K562 (cell line): ENCODE measurements around the gene KCNJ15. TPM values are rescaled to one million over a fixed set of nuclear protein-coding genes. Genes with fewer than 3 reads are reported as not detected.

ENCODE experiments used
- MTF1 ChIP-seq: fragments of 250-450 bp; sonication (Bioruptor Pico); IDR thresholded peaks from 2 replicates; pipeline ENCODE4 v1.9.0; 2021; ENCODE audit warnings: moderate library complexity, mild to moderate bottlenecking, inconsistent platforms, borderline replicate concordance
- POLR2G ChIP-seq: fragments of 200-400 bp; formaldehyde crosslinking; IDR thresholded peaks from 2 replicates; pipeline ENCODE4 v1.6.1; 2017; ENCODE audit warnings: low read depth, mild to moderate bottlenecking, antibody characterized with exemption, low read length, moderate library complexity
- PRPF4 ChIP-seq: fragments of 200-400 bp; formaldehyde crosslinking; IDR thresholded peaks from one replicate; pipeline ENCODE4 v1.6.1; 2017; ENCODE audit warnings: low read length, low read depth, mild to moderate bottlenecking; ENCODE audit not compliant: insufficient read depth, poor library complexity, severe bottlenecking
- TEAD1 ChIP-seq, 2 experiments: fragments of 450-650 bp in 1 of 2; sonication (generic) in 1 of 2; formaldehyde crosslinking; IDR thresholded peaks; 2 replicates each; pipeline versions ENCODE4 v1.4.0 to v1.8.0; 2020 to 2022; ENCODE audit warnings: mild to moderate bottlenecking in 2 of 2, missing genetic modification reagents in 1 of 2
- YY1 ChIP-seq, 3 experiments: IDR thresholded peaks; 2 replicates each; pipeline ENCODE4 v1.6.1; 2011; ENCODE audit warnings: low read length in 2 of 3, mild to moderate bottlenecking in 2 of 3, moderate library complexity in 2 of 3, borderline replicate concordance in 1 of 3, control low read depth in 1 of 3, low read depth in 1 of 3; ENCODE audit not compliant: insufficient read depth in 3 of 3, insufficient replicate concordance in 2 of 3, control insufficient read depth in 1 of 3, insufficient read length in 1 of 3; ENCODE audit errors: extremely low read depth in 1 of 3
- polyA plus RNA-seq, 8 experiments: library from polyadenylated mRNA; depleted of rRNA in 4 of 8; stranded (reverse) in 5 of 8; unstranded in 3 of 8; fragments of >200 nt; fragmentation: Nextera tagmentation in 2 of 8; fragmentation: Illumina TruSeq in 1 of 8; extraction: Ambion mirVana in 2 of 8; extraction: Trizol in 1 of 8; gene quantifications; 2 replicates each; pipeline versions ENCODE4 v1.2.1 to v1.2.3, GENCODE V29; 2011 to 2014; ENCODE audit warnings: inconsistent platforms in 1 of 8, missing spikeins in 1 of 8
- total RNA-seq, 7 experiments: library from RNA; depleted of rRNA in 6 of 7; stranded (reverse); fragments of >200 nt in 6 of 7; fragmentation: Illumina TruSeq in 2 of 7; extraction: Trizol in 2 of 7; gene quantifications; 2 replicates each; pipeline versions ENCODE4 v1.2.1 to v1.2.3, GENCODE V29; 2011 to 2021; ENCODE audit warnings: low replicate concordance in 1 of 7
- TF ChIP-seq, protein P1 (sequence below), 3 experiments: IDR thresholded peaks in 2 of 3; conservative IDR thresholded peaks in 1 of 3; 2 replicates each; pipeline ENCODE4 v1.5.1; 2011 to 2012; ENCODE audit warnings: low read length in 3 of 3, mild to moderate bottlenecking in 3 of 3, control low read depth in 2 of 3, improper control_type of control experiment in 1 of 3, inconsistent platforms in 1 of 3, low read depth in 1 of 3, mixed read lengths in 1 of 3, moderate library complexity in 1 of 3; ENCODE audit not compliant: insufficient read depth in 2 of 3
- TF ChIP-seq, protein P2 (sequence below): sonication (generic); formaldehyde crosslinking; IDR thresholded peaks from 2 replicates; pipeline ENCODE4 v1.8.0; 2022; ENCODE audit warnings: missing genetic modification reagents, mild to moderate bottlenecking, moderate library complexity, borderline replicate concordance
- TF ChIP-seq, protein P3 (sequence below): sonication (generic); formaldehyde crosslinking; IDR thresholded peaks from 2 replicates; pipeline ENCODE4 v1.8.0; 2022; ENCODE audit warnings: mild to moderate bottlenecking, missing genetic modification reagents, borderline replicate concordance
- TF ChIP-seq, protein P4 (sequence below), 2 experiments: fragments of 150-350 bp in 1 of 2; IDR thresholded peaks; 2 replicates each; pipeline ENCODE4 v1.6.1; 2012 to 2016; ENCODE audit warnings: low read depth in 2 of 2, low read length in 2 of 2, mild to moderate bottlenecking in 1 of 2, moderate library complexity in 1 of 2
- TF ChIP-seq, protein P5 (sequence below): sonication (generic); formaldehyde crosslinking; IDR thresholded peaks from 2 replicates; pipeline ENCODE4 v1.8.1; 2023; ENCODE audit warnings: missing genetic modification reagents, mild to moderate bottlenecking, borderline replicate concordance

Gene KCNJ15
- total and polyA plus RNA-seq, 9 of the 15 experiments (the other 6 are each of a cell fraction or from before 2014, with no cell fraction given): 0.20 to 3.0 (median 0.72) TPM; not detected in 1

DNA sequence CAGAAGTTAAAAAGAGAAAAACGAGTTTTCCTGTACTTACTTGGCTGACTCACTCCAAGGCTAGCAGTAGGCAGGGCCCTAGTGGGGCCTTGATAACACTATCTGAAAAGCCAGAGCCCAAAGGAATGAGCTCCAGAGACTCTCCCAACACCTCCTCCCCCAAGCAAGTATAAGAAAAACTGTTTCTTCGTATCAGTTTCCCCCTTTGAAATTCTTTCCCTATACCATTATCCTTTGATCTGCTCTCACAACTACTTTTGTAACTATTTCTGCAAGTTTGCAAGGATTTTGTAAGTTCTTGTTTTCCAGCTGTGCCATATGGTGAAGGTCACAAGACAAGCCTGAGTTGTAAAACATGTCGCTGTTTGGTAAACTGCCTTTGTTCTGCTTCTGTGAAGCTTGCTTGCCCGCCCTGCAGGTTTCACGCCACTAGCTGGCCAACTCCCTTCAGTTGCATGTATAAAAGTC is 36.5 kb upstream of the KCNJ15 start (continued):
- TF ChIP-seq, protein P1, sequence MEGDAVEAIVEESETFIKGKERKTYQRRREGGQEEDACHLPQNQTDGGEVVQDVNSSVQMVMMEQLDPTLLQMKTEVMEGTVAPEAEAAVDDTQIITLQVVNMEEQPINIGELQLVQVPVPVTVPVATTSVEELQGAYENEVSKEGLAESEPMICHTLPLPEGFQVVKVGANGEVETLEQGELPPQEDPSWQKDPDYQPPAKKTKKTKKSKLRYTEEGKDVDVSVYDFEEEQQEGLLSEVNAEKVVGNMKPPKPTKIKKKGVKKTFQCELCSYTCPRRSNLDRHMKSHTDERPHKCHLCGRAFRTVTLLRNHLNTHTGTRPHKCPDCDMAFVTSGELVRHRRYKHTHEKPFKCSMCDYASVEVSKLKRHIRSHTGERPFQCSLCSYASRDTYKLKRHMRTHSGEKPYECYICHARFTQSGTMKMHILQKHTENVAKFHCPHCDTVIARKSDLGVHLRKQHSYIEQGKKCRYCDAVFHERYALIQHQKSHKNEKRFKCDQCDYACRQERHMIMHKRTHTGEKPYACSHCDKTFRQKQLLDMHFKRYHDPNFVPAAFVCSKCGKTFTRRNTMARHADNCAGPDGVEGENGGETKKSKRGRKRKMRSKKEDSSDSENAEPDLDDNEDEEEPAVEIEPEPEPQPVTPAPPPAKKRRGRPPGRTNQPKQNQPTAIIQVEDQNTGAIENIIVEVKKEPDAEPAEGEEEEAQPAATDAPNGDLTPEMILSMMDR (IDR thresholded peaks at IDR 0.05 in 2 of 3, conservative IDR thresholded peaks at IDR 0.05 in 1 of 3; ENCODE audit: insufficient read depth in 2 of 3, low read depth in 1 of 3, low read length in 3 of 3): 0 out of 6 replicates have a peak, but pooled peaks of 1 of the 3 experiments have one; percentile 5
- TF ChIP-seq MTF1 (CRISPR knock-in tag) (no peak), POLR2G (no peak), PRPF4 (no peak), TEAD1 (CRISPR knock-in tag; IDR thresholded peaks at IDR 0.05) (no peak), YY1 (IDR thresholded peaks at IDR 0.05; ENCODE audit: borderline replicate concordance in 1 of 3, control insufficient read depth in 1 of 3, extremely low read depth in 1 of 3, insufficient read depth in 3 of 3, insufficient read length in 1 of 3, insufficient replicate concordance in 2 of 3, low read depth in 1 of 3, low read length in 2 of 3) (no peak)
- TF ChIP-seq, protein P2, sequence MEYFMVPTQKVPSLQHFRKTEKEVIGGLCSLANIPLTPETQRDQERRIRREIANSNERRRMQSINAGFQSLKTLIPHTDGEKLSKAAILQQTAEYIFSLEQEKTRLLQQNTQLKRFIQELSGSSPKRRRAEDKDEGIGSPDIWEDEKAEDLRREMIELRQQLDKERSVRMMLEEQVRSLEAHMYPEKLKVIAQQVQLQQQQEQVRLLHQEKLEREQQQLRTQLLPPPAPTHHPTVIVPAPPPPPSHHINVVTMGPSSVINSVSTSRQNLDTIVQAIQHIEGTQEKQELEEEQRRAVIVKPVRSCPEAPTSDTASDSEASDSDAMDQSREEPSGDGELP (CRISPR knock-in tag): no peak
- TF ChIP-seq, protein P3, sequence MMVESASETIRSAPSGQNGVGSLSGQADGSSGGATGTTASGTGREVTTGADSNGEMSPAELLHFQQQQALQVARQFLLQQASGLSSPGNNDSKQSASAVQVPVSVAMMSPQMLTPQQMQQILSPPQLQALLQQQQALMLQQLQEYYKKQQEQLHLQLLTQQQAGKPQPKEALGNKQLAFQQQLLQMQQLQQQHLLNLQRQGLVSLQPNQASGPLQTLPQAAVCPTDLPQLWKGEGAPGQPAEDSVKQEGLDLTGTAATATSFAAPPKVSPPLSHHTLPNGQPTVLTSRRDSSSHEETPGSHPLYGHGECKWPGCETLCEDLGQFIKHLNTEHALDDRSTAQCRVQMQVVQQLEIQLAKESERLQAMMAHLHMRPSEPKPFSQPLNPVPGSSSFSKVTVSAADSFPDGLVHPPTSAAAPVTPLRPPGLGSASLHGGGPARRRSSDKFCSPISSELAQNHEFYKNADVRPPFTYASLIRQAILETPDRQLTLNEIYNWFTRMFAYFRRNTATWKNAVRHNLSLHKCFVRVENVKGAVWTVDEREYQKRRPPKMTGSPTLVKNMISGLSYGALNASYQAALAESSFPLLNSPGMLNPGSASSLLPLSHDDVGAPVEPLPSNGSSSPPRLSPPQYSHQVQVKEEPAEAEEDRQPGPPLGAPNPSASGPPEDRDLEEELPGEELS: no peak
- TF ChIP-seq, protein P4, sequence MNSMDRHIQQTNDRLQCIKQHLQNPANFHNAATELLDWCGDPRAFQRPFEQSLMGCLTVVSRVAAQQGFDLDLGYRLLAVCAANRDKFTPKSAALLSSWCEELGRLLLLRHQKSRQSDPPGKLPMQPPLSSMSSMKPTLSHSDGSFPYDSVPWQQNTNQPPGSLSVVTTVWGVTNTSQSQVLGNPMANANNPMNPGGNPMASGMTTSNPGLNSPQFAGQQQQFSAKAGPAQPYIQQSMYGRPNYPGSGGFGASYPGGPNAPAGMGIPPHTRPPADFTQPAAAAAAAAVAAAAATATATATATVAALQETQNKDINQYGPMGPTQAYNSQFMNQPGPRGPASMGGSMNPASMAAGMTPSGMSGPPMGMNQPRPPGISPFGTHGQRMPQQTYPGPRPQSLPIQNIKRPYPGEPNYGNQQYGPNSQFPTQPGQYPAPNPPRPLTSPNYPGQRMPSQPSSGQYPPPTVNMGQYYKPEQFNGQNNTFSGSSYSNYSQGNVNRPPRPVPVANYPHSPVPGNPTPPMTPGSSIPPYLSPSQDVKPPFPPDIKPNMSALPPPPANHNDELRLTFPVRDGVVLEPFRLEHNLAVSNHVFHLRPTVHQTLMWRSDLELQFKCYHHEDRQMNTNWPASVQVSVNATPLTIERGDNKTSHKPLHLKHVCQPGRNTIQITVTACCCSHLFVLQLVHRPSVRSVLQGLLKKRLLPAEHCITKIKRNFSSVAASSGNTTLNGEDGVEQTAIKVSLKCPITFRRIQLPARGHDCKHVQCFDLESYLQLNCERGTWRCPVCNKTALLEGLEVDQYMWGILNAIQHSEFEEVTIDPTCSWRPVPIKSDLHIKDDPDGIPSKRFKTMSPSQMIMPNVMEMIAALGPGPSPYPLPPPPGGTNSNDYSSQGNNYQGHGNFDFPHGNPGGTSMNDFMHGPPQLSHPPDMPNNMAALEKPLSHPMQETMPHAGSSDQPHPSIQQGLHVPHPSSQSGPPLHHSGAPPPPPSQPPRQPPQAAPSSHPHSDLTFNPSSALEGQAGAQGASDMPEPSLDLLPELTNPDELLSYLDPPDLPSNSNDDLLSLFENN (IDR thresholded peaks at IDR 0.05; ENCODE audit: low read depth in 2 of 2, low read length in 2 of 2): 0 out of 4 replicates have a peak, but pooled peaks of 1 of the 2 experiments have one; percentile 57
- TF ChIP-seq, protein P5, sequence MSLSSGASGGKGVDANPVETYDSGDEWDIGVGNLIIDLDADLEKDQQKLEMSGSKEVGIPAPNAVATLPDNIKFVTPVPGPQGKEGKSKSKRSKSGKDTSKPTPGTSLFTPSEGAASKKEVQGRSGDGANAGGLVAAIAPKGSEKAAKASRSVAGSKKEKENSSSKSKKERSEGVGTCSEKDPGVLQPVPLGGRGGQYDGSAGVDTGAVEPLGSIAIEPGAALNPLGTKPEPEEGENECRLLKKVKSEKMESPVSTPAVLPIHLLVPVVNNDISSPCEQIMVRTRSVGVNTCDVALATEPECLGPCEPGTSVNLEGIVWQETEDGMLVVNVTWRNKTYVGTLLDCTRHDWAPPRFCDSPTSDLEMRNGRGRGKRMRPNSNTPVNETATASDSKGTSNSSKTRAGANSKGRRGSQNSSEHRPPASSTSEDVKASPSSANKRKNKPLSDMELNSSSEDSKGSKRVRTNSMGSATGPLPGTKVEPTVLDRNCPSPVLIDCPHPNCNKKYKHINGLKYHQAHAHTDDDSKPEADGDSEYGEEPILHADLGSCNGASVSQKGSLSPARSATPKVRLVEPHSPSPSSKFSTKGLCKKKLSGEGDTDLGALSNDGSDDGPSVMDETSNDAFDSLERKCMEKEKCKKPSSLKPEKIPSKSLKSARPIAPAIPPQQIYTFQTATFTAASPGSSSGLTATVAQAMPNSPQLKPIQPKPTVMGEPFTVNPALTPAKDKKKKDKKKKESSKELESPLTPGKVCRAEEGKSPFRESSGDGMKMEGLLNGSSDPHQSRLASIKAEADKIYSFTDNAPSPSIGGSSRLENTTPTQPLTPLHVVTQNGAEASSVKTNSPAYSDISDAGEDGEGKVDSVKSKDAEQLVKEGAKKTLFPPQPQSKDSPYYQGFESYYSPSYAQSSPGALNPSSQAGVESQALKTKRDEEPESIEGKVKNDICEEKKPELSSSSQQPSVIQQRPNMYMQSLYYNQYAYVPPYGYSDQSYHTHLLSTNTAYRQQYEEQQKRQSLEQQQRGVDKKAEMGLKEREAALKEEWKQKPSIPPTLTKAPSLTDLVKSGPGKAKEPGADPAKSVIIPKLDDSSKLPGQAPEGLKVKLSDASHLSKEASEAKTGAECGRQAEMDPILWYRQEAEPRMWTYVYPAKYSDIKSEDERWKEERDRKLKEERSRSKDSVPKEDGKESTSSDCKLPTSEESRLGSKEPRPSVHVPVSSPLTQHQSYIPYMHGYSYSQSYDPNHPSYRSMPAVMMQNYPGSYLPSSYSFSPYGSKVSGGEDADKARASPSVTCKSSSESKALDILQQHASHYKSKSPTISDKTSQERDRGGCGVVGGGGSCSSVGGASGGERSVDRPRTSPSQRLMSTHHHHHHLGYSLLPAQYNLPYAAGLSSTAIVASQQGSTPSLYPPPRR (CRISPR knock-in tag): no peak
